DOHH2 (cell line): ENCODE measurements around the gene ART5.

Experiments used
- CTCF ChIP-seq: fragments of 200-600 bp; sonication (generic); IDR thresholded peaks from one replicate; pipeline ENCODE4 v1.5.1; 2014; ENCODE audit warnings: antibody characterized with exemption, mild to moderate bottlenecking, low read depth, low read length; ENCODE audit not compliant: poor library complexity, severe bottlenecking
- EZH2phosphoT487 ChIP-seq: fragments of 200-600 bp; sonication (generic); IDR thresholded peaks from 2 replicates; pipeline ENCODE4 v1.6.1; 2017; ENCODE audit warnings: borderline replicate concordance, mild to moderate bottlenecking, antibody characterized with exemption, low read length, moderate library complexity, mixed read lengths

GRCh38 chr11:3622521-3622920, 19.3 kb downstream of the ART5 start:
- TF ChIP-seq CTCF: no peak
- TF ChIP-seq EZH2phosphoT487: no peak
